Glutamatergic neuron (in vitro differentiated cells): Measurements from ENCODE around the gene CFAP100. TPM values are rescaled to one million over a fixed set of nuclear protein-coding genes. Genes with fewer than 3 reads are reported as not detected.
A peak's percentile ranks its signal among the peaks of the same experiment; 100 is the strongest.

ENCODE experiments used
- DNase-seq: peaks from one replicate; pipeline ENCODE4 v3.0.0; 2022
- H3K27ac Mint-ChIP-seq: one replicate; pipeline ENCODE4 v1.8.0; 2020; ENCODE audit warnings: mild to moderate bottlenecking, mixed read lengths, inconsistent platforms; ENCODE audit not compliant: unreplicated experiment
- H3K27me3 Mint-ChIP-seq: one replicate; pipeline ENCODE4 v1.8.0; 2020; ENCODE audit warnings: mild to moderate bottlenecking, moderate library complexity, mixed read lengths, inconsistent platforms; ENCODE audit not compliant: unreplicated experiment
- H3K36me3 Mint-ChIP-seq: one replicate; pipeline ENCODE4 v1.8.0; 2020; ENCODE audit warnings: mild to moderate bottlenecking, mixed read lengths, inconsistent platforms; ENCODE audit not compliant: unreplicated experiment
- H3K4me1 Mint-ChIP-seq: one replicate; pipeline ENCODE4 v1.8.0; 2020; ENCODE audit warnings: mild to moderate bottlenecking, low read depth, mixed read lengths, inconsistent platforms; ENCODE audit not compliant: unreplicated experiment
- H3K4me3 Mint-ChIP-seq: one replicate; pipeline ENCODE4 v1.8.0; 2020; ENCODE audit warnings: mild to moderate bottlenecking, mixed read lengths, inconsistent platforms; ENCODE audit not compliant: unreplicated experiment
- H3K9me3 Mint-ChIP-seq: one replicate; pipeline ENCODE4 v1.8.0; 2020; ENCODE audit warnings: mild to moderate bottlenecking, moderate library complexity, mixed read lengths, inconsistent platforms; ENCODE audit not compliant: unreplicated experiment
- total RNA-seq: library from RNA; stranded (reverse); fragmentation: NEBNext Ultra II Directional; extraction: Animal tissue kit (Norgen Biotek cat#: 25700); gene quantifications from one replicate; pipeline ENCODE4 v1.2.1, GENCODE V29; 2021; ENCODE audit not compliant: unreplicated experiment
- TF ChIP-seq, protein P1 (sequence below): fragments of 200-600 bp; sonication (generic); IDR thresholded peaks from one replicate; pipeline ENCODE4 v1.5.0; 2021; ENCODE audit not compliant: partially characterized antibody, unreplicated experiment

CFAP100 gene
- total RNA-seq, 1 donor from 2014 or later = not detected

DNA sequence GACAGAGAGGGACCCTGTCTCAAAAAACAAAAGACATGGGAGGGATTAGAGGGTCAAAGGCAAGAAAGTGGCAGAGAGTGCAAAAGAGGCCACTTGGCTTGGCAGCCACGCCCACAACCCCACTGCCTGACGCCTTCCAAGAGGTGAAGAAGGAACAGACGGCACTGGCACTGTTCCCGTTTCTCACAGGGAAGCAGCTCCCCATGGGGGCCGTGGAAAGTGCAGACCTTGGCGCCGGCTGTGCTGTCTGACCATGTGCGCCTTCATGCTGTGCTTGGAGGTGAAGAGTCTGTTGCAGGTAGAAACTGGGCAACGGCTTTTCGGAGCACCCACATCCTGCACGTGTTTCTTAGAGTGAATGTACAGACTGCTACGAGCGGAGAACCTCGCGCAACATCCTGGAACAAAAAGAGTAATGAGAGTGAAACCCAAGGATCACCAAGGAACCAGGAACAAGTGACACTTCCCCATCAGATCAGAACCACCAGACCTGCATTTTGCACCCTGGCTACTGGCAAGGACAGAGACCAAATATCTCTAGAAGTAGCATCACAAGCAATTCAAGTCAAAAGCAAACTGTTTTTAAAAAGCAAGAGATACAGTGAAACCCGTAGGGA lies 71.3 kb downstream of the CFAP100 start:
- peaks cover 4% of the 10 kb centered on the region for H3K36me3 Mint-ChIP-seq
- DNase-seq = no peak

DNA sequence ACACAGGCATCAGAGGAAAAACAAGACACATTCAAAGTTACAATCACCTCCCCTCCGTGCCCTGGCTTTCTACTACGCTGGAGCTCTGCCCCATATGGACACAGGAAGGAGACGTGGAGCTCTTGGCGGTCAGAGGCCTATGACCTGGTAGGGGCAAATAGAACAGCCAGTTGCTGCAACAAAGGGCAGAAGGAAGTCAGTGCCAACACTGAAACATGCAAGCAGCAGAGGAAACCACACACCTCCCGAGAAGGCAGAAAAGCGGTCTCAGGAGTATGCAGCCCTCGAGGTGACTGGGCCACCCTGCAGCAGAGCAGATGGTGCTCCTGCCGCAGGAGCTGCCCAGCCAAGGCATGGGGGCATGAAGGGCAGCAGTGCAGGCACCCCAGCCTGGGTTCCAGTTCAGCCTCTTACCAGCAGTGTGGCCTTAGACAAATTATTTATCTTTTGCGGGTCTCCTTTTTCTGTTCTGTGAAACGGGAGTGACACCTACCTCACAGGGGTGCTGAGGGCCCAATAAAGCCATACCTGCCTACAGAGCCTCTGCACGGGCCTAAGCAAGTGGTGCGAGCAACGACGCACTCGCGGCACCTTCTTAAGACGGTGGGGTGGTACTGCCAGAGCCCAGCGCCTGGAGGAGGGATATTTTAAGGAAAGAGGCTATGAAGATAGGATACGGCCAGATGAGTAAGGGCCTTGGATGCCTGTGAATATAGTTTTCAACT lies 72.3 kb downstream of the CFAP100 start:
- Mint-ChIP-seq H3K27me3 (peaks cover 11% of the 10 kb centered on the region), H3K27ac (peak overlapping the region; percentile 66), H3K4me3 (no peak overlapping the region), H3K36me3 (peaks cover 4% of the 10 kb centered on the region), H3K9me3 (peaks cover 7% of the 10 kb centered on the region), H3K4me1 (peaks cover 13% of the 10 kb centered on the region)
- TF ChIP-seq, protein P1, sequence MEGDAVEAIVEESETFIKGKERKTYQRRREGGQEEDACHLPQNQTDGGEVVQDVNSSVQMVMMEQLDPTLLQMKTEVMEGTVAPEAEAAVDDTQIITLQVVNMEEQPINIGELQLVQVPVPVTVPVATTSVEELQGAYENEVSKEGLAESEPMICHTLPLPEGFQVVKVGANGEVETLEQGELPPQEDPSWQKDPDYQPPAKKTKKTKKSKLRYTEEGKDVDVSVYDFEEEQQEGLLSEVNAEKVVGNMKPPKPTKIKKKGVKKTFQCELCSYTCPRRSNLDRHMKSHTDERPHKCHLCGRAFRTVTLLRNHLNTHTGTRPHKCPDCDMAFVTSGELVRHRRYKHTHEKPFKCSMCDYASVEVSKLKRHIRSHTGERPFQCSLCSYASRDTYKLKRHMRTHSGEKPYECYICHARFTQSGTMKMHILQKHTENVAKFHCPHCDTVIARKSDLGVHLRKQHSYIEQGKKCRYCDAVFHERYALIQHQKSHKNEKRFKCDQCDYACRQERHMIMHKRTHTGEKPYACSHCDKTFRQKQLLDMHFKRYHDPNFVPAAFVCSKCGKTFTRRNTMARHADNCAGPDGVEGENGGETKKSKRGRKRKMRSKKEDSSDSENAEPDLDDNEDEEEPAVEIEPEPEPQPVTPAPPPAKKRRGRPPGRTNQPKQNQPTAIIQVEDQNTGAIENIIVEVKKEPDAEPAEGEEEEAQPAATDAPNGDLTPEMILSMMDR = no peak
- DNase-seq = no peak

More for the DNA sequence above, 71.3 kb downstream of the CFAP100 start:
- Mint-ChIP-seq H3K27ac (no peak overlapping the region), H3K4me3 (no peak overlapping the region), H3K9me3 (peaks cover 7% of the 10 kb centered on the region), H3K4me1 (peaks cover 13% of the 10 kb centered on the region), H3K27me3 (peaks cover 11% of the 10 kb centered on the region)
- TF ChIP-seq, protein P1 = no peak

DNA sequence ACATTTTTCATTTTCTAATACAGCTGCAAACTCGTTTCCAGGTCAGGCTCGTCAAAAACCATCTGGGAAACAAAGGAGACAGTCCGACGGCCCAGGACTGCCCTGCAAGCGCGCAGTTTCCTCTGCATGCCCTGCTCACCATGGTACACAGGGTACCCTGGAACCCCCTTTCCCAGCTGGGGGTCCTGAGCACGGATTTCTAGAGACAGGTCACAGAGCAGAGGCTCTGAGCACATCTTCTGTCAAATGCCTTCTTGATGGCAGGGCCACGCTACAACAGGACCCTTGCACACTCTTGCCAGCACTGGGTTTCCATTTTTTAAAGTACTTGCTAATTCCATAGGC lies 72.9 kb downstream of the CFAP100 start:
- TF ChIP-seq, protein P1 = no peak
- H3K4me1 Mint-ChIP-seq = peaks cover 17% of the 10 kb centered on the region
- peaks cover 7% of the 10 kb centered on the region for H3K9me3 Mint-ChIP-seq
- peaks cover 4% of the 10 kb centered on the region for H3K36me3 Mint-ChIP-seq
- H3K4me3 Mint-ChIP-seq = no peak overlapping the region
- DNase-seq = no peak
- peaks cover 11% of the 10 kb centered on the region for H3K27me3 Mint-ChIP-seq
- no peak overlapping the region for H3K27ac Mint-ChIP-seq

DNA sequence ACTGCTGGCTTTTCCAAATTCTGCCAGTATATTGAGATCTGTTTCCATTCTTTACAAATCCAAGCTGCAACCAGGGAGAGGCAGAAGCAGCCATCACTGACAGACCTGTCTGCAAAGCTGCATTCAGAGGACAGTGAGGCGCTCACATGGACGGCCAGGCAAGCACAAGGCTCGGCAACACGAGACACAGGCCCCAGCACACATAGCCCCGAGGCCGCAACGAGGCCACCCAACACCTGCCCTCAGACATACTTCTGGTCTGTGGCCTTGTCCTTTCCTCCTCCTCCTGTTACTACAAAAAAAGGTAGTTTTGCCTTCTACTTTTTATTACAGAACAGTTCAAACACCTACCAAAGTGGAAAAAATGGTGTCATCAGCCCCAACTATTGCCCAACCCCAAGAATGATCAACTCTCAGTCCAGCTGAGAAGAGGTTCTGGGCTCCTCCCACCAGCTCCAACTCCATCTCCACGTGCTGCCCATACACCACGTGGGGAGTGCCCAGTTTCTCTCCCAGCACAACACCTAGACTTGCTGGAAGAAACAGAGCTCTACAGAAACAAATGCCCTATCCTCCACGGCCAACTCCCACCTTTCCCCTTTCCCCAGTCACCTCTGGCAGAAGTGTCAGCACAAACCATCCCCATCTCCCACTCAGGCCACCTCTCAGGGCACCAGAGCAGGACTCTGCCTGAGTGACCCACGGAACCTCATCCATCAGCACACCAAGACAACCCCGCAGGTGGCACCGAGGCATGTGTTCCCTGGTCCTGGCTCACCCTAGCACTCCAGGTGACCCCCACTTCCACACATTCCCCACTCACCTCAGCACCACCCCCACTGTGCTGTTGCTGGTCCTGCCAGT lies 73.6 kb downstream of the CFAP100 start:
- Mint-ChIP-seq H3K27me3 (peaks cover 12% of the 10 kb centered on the region), H3K4me1 (peaks cover 23% of the 10 kb centered on the region), H3K4me3 (no peak overlapping the region), H3K27ac (no peak overlapping the region), H3K9me3 (peaks cover 7% of the 10 kb centered on the region), H3K36me3 (peaks cover 4% of the 10 kb centered on the region)
- no peak for DNase-seq
- TF ChIP-seq, protein P1 = no peak
